ENCODE data around the gene KCNN2. TPM values are rescaled to one million over a fixed set of nuclear protein-coding genes. Genes with fewer than 3 reads are reported as not detected.

The KCNN2 gene
- total and polyA plus RNA-seq, 10 of the 15 experiments (the other 5 are each of a cell fraction or from before 2014, with no cell fraction given): 0.21 to 3.6 (median 0.79) TPM

DNA sequence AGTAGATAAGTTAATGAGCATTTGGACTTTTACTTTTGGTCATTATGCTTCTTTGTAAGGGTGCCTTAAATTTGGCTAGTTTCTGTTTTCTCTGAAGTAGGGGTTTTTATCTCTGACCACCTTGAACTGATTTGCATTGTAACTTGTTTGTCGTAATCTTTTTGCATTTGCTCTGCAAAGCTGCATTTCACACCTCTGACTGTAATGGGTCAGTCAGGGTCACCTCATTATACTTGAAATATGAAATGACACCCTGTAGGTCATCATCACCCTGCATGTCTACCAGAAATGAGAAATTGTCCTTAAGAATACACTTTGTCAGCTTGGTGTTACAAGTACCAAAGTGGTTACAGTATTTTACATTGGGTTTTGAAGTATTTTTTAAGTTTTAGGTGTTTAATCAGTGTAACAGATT, 74.0 kb downstream of the KCNN2 start:
- ChIA-PET POLR2A (interaction anchor here (0.6 to 3.5 kb wide), 7 partner anchors 11 to 74 kb away, joined by 3 to 28 read pairs (median 10); partner anchors contain the start of gene KCNN2), CTCF (interaction anchor here (0.9 to 13.9 kb wide), 7 partner anchors 8 to 71 kb away, joined by 3 to 130 read pairs (median 4); no protein-coding TSS in a partner anchor), SMC1A (ENCODE audit: uncharacterized antibody, unreplicated experiment) (interaction anchor here (1.4 to 17.9 kb wide), 4 partner anchors 13 to 72 kb away, joined by 5 to 347 read pairs (median 157); partner anchors contain the start of gene KCNN2), RAD21 (ENCODE audit: unreplicated experiment) (interaction anchor here (1.3 to 14.5 kb wide), 4 partner anchors 12 to 72 kb away, joined by 3 to 217 read pairs (median 125); partner anchors contain the start of gene KCNN2)
- FAIRE-seq (peak; percentile 96), ATAC-seq (peak; percentile 84), DNase-seq (ENCODE audit: low read depth, low spot score) (peak; percentile 73)
- Histone ChIP-seq H3K36me3 (ENCODE audit: control insufficient read depth in 2 of 2, insufficient read depth in 2 of 2, low read length in 1 of 2) (no peaks in the 10 kb centered on the region), H3K4me3 (no peak overlapping the region), H2AFZ (ENCODE audit: control insufficient read depth, low read depth, low read length) (no peak overlapping the region), H3K9me3 (replicated peaks; ENCODE audit: control insufficient read depth, insufficient read depth, low read length) (no peaks in the 10 kb centered on the region; the same call in 2 of the 3 replicates), H3K4me1 (ENCODE audit: control insufficient read depth, insufficient read depth, low read length) (no peaks in the 10 kb centered on the region; the same call in 1 of the 2 replicates), H3K27me3 (replicated peaks in 1 of 2; ENCODE audit: control insufficient read depth in 2 of 2, insufficient read depth in 2 of 2, low read length in 1 of 2) (no peaks in the 10 kb centered on the region), H4K20me1 (ENCODE audit: control insufficient read depth, insufficient read depth) (no peaks in the 10 kb centered on the region), H3K79me2 (ENCODE audit: control insufficient read depth, insufficient read depth, low read length) (no peaks in the 10 kb centered on the region), H3K9ac (ENCODE audit: control insufficient read depth, insufficient read depth, low read length) (no peak overlapping the region), H3K27ac (ENCODE audit: control insufficient read depth, insufficient read depth) (no peak overlapping the region), H3K4me2 (ENCODE audit: control insufficient read depth, insufficient read depth) (no peak overlapping the region)
- in situ Hi-C loops (cut with MboI): loop anchor here (25.0 kb wide), 1 partner anchor 1151 kb away; no protein-coding TSS in a partner anchor
- no TSS peak for BruUV-seq (replicated peaks)
- WGBS (ENCODE audit: insufficient coverage, insufficient replicate concordance, low lambda C conversion rate, missing lambda C conversion rate): 8% methylated on average over 1 of the region's 1 CpG
- intact Hi-C loops (cut with micrococcal nuclease; ENCODE audit: unreplicated experiment): loop anchor here (2.0 to 10.0 kb wide), 3 partner anchors 17 to 1409 kb away; partner anchors contain the start of genes AP3S1, ATG12 and FEM1C
- TF ChIP-seq NRF1 (conservative IDR thresholded peaks at IDR 0.05; ENCODE audit: low read depth, low read length): no peak
- no peak for TF ChIP-seq ZNF274 (IDR thresholded peaks at IDR 0.05; ENCODE audit: insufficient read depth, insufficient read length)
- TF ChIP-seq SMAD5 (IDR thresholded peaks at IDR 0.05; ENCODE audit: low read depth): no peak
- TF ChIP-seq, protein P1, sequence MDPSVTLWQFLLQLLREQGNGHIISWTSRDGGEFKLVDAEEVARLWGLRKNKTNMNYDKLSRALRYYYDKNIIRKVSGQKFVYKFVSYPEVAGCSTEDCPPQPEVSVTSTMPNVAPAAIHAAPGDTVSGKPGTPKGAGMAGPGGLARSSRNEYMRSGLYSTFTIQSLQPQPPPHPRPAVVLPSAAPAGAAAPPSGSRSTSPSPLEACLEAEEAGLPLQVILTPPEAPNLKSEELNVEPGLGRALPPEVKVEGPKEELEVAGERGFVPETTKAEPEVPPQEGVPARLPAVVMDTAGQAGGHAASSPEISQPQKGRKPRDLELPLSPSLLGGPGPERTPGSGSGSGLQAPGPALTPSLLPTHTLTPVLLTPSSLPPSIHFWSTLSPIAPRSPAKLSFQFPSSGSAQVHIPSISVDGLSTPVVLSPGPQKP (IDR thresholded peaks at IDR 0.05; ENCODE audit: low read depth, low read length): no peak
- no peak; the same call in 1 of the 2 replicates for TF ChIP-seq ZNF24 (IDR thresholded peaks at IDR 0.05)
- no peak for TF ChIP-seq IRF4 (IDR thresholded peaks at IDR 0.05; ENCODE audit: low read depth, low read length)
- no peak for TF ChIP-seq CREB1 (IDR thresholded peaks at IDR 0.05; ENCODE audit: low read depth)
- TF ChIP-seq, protein P2, sequence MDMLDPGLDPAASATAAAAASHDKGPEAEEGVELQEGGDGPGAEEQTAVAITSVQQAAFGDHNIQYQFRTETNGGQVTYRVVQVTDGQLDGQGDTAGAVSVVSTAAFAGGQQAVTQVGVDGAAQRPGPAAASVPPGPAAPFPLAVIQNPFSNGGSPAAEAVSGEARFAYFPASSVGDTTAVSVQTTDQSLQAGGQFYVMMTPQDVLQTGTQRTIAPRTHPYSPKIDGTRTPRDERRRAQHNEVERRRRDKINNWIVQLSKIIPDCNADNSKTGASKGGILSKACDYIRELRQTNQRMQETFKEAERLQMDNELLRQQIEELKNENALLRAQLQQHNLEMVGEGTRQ (IDR thresholded peaks at IDR 0.05; ENCODE audit: borderline replicate concordance, low read depth, low read length): no peak
- TF ChIP-seq, protein P3, sequence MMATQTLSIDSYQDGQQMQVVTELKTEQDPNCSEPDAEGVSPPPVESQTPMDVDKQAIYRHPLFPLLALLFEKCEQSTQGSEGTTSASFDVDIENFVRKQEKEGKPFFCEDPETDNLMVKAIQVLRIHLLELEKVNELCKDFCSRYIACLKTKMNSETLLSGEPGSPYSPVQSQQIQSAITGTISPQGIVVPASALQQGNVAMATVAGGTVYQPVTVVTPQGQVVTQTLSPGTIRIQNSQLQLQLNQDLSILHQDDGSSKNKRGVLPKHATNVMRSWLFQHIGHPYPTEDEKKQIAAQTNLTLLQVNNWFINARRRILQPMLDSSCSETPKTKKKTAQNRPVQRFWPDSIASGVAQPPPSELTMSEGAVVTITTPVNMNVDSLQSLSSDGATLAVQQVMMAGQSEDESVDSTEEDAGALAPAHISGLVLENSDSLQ (IDR thresholded peaks at IDR 0.05): peak; percentile 75
- TF ChIP-seq, protein P4, sequence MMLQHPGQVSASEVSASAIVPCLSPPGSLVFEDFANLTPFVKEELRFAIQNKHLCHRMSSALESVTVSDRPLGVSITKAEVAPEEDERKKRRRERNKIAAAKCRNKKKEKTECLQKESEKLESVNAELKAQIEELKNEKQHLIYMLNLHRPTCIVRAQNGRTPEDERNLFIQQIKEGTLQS (IDR thresholded peaks at IDR 0.05; ENCODE audit: borderline replicate concordance, extremely low read depth, low read depth, low read length): no peak
- peak; percentile 99 for TF ChIP-seq NR2F1 (conservative IDR thresholded peaks at IDR 0.05)
- no peak for TF ChIP-seq ZZZ3 (IDR thresholded peaks at IDR 0.05; ENCODE audit: control insufficient read depth, insufficient read length, low read depth)
- peak; percentile 71 for TF ChIP-seq RELA (IDR thresholded peaks at IDR 0.05; ENCODE audit: borderline replicate concordance, partially characterized antibody)
- no peak for TF ChIP-seq CBX3 (IDR thresholded peaks at IDR 0.05; ENCODE audit: borderline replicate concordance, low read depth)
- no peak for TF ChIP-seq POLR2AphosphoS2 (IDR thresholded peaks at IDR 0.05; ENCODE audit: low read depth, low read length)
- peak; percentile 86 for TF ChIP-seq NBN (IDR thresholded peaks at IDR 0.05)
- TF ChIP-seq BCL11A (IDR thresholded peaks at IDR 0.05; ENCODE audit: low read depth, low read length): peak; percentile 50; the same call in 1 of the 2 replicates
- peak; percentile 96 for TF ChIP-seq ATF7 (IDR thresholded peaks at IDR 0.05; ENCODE audit: low read depth)
- no peak for TF ChIP-seq GABPA (IDR thresholded peaks at IDR 0.05; ENCODE audit: low read depth)
- TF ChIP-seq, protein P5, sequence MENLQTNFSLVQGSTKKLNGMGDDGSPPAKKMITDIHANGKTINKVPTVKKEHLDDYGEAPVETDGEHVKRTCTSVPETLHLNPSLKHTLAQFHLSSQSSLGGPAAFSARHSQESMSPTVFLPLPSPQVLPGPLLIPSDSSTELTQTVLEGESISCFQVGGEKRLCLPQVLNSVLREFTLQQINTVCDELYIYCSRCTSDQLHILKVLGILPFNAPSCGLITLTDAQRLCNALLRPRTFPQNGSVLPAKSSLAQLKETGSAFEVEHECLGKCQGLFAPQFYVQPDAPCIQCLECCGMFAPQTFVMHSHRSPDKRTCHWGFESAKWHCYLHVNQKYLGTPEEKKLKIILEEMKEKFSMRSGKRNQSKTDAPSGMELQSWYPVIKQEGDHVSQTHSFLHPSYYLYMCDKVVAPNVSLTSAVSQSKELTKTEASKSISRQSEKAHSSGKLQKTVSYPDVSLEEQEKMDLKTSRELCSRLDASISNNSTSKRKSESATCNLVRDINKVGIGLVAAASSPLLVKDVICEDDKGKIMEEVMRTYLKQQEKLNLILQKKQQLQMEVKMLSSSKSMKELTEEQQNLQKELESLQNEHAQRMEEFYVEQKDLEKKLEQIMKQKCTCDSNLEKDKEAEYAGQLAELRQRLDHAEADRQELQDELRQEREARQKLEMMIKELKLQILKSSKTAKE (IDR thresholded peaks at IDR 0.05; ENCODE audit: low read depth, poor library complexity, severe bottlenecking): peak; percentile 54
